GM12874 (cell line): ENCODE results near the gene FTCD.

Experiments used
- CTCF ChIP-seq: IDR thresholded peaks from 2 replicates; pipeline ENCODE4 v1.5.1; 2011; ENCODE audit warnings: low read depth, mild to moderate bottlenecking, control low read depth, low read length, moderate library complexity; ENCODE audit not compliant: insufficient read depth

Gene FTCD

DNA sequence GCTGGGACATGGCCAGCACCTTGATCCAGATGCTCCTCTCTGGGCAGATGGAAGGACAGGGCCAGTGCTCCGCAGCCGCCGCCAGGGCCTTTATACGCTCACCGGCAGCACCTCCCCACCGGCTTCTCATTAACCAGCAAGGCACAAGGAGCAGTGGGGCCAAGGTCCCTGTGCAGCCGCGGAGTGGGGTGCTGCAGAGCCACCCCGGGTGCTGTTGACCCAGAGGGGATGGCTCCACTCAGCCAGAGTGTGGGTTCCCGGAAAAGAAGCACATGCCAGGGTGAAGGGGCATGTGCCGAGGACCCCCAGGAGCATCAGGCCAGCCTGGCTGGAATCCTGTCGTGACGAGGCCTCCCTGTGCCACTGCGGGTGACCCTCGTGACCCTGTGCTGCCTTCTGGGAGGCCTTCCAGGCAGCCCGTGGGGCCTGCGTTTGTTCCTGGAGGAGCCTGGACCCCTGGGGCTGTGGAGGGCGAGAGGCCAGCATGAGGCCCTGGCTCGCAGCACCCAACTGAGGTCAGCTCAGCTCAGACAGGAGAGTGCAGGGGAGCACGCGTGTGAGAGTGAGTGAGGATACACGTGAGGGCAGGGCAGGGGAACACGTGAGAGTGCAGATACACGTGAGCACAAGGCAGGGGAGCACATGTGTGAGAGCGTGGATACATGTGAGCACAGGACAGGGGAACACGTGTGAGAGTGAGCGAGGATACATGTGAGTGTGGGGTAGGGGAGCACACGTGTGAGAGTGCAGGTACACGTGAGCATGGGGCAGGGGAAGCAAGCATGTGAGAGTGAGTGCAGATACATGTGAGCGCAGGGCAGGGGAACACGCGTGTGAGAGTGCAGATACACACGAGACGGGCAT is at the start of gene FTCD:
Gene FTCD, minus strand, starts transcription at position 66 of the 864 bp plus-strand sequence. Its CDS starts 56 bp downstream, at position 10.
- no peak for TF ChIP-seq CTCF

DNA sequence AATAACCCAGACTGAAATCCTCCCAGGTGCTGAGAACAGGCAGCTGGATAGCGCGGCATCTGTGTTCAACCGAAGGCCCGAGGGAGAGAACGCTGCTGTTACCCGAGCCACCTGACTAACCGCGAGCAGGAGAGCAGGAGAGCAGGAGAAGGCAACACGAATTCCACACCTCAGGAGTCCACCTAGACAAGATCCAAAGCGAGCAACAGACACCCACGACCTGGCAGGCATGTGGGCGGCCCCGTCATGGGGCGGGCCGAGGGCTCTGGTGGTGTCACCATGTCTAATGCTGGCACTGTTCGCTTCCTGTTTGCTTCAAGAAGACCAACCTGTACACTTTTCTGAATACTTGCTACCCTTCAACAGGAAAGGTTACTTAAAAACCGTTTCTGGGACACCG is 49.8 kb upstream of the FTCD start:
- no peak for TF ChIP-seq CTCF

GRCh38 chr21:46203203-46203600 is 47.8 kb upstream of the FTCD start:
- no peak for TF ChIP-seq CTCF

- no peak for TF ChIP-seq CTCF
Measured at GRCh38 chr21:46202592-46203202, 47.3 kb upstream of the FTCD start.

DNA sequence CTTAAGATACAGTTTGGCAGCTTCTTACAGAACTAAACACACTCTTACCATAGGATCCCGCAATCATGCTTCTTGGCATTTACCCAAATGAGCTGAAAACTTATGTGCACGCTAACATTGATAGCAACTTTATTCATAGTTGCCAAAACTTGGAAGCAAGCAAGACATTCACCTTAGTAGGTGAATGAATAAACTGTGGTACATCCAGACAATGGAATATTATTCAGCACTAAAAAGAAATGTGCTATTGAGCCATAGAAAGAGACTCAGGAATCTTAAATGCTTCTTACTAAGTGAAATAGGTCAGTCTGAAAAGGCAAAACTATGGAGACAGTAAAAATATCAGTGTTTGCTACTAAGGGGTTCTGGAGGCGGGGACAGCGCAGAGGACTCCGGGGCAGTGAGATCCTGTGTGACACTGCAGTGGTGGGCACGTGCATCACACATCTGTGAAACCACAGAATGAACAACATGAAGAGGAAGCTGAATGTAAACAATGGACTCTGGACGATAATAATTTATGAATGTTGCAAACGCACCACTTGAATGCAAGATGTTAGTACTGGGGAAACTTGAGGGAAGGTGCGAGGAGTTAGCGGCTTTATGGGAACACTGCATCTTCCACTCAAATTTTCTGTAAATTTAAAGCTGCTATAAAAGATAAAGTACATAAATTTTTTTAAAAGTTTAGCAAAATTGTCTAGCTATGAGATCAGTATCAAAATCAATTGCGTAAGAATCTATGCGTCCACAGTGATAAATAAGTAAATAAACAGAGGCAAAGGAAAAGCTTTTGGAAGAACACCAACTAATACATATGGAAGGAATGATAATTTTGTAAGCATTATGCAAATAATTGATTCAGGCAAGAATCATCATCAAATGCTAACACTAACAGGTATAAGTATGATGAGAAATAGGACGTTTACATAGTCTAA is 44.3 kb upstream of the FTCD start:
- TF ChIP-seq CTCF, result no peak

- TF ChIP-seq CTCF, result no peak
Measured at GRCh38 chr21:46196733-46197132, 41.4 kb upstream of the FTCD start.
